Endothelial cell of umbilical vein (primary cell): ENCODE measurements around the gene AFTPH.

Experiments
- CTCF ChIP-seq, 2 donors: IDR thresholded peaks; 1 replicate in 1 of 2; 2 replicates in 1 of 2; pipeline ENCODE4 v1.5.1; 2011; ENCODE audit warnings: low read length in 2 of 2, mild to moderate bottlenecking in 2 of 2, moderate library complexity in 2 of 2, control low read depth in 1 of 2, inconsistent platforms in 1 of 2, low read depth in 1 of 2; ENCODE audit not compliant: insufficient read depth in 1 of 2; ENCODE audit errors: extremely low read depth in 1 of 2
- EZH2 ChIP-seq: IDR thresholded peaks from 2 replicates; pipeline ENCODE4 v1.6.1; 2012; ENCODE audit warnings: borderline replicate concordance, low read depth, mild to moderate bottlenecking, moderate library complexity, low read length, inconsistent platforms; ENCODE audit not compliant: severe bottlenecking
- GATA2 ChIP-seq: IDR thresholded peaks from 2 replicates; pipeline ENCODE4 v1.7.0; 2011; ENCODE audit warnings: low read depth, mild to moderate bottlenecking, moderate library complexity, mixed read lengths, low read length; ENCODE audit not compliant: insufficient read length, insufficient read depth
- POLR2A ChIP-seq: IDR thresholded peaks from 2 replicates; pipeline ENCODE4 v1.6.1; 2012; ENCODE audit warnings: low read depth, mild to moderate bottlenecking, control low read depth, low read length
- POLR2AphosphoS5 ChIP-seq: IDR thresholded peaks from 2 replicates; pipeline ENCODE4 v1.6.1; 2012; ENCODE audit warnings: low read depth, mild to moderate bottlenecking, control low read depth, low read length, moderate library complexity; ENCODE audit not compliant: insufficient read depth
- TF ChIP-seq, protein P1 (sequence below): IDR thresholded peaks from 2 replicates; pipeline ENCODE4 v1.6.1; 2011; ENCODE audit not compliant: insufficient read depth, insufficient read length

- TF ChIP-seq POLR2AphosphoS5: no peak
- TF ChIP-seq, protein P1, sequence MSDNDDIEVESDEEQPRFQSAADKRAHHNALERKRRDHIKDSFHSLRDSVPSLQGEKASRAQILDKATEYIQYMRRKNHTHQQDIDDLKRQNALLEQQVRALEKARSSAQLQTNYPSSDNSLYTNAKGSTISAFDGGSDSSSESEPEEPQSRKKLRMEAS: no peak
- no peak for TF ChIP-seq POLR2A
- no peak for TF ChIP-seq CTCF (IDR thresholded peaks at IDR 0.05; ENCODE audit: extremely low read depth in 1 of 2, insufficient read depth in 1 of 2, low read depth in 1 of 2, low read length in 2 of 2)
- TF ChIP-seq EZH2: no peak
- TF ChIP-seq GATA2: no peak
Measured at GRCh38 chr2:64610316-64610855, 86.3 kb downstream of the AFTPH start.
